Activated CD8-positive, alpha-beta memory T cell treated with anti-CD3 and anti-CD28 coated beads, Interleukin-2, amount 50 U/mL, for 4 hours (primary cell): ENCODE results near the gene MAGT1.
"Not testable (repeated sequence)": the region's sequence is repeated elsewhere in the genome, so short reads cannot be mapped to it uniquely, and the experiment has no call there.

ENCODE experiments used
- DNase-seq: peaks from one replicate; pipeline ENCODE4 v3.0.0-alpha.2; 2020

Gene MAGT1

GRCh38 chrX:77894921-77895886 is at the start of gene MAGT1:
Gene MAGT1 (minus strand): TSS chrX:77895435. CDS start chrX:77895410, 25 bp downstream.
- peak; percentile 84 for DNase-seq

- DNase-seq = not testable (repeated sequence)
These were observed 49.8 kb upstream of the MAGT1 start for GRCh38 chrX:77945031-77945430.

- no peak for DNase-seq
These were observed 42.9 kb upstream of the MAGT1 start for GRCh38 chrX:77938083-77938680.

GRCh38 chrX:77937291-77937690 is 42.1 kb upstream of the MAGT1 start:
- DNase-seq = no peak

GRCh38 chrX:77936299-77936698 is 41.1 kb upstream of the MAGT1 start:
- no peak for DNase-seq

GRCh38 chrX:77935886-77936285 is 40.7 kb upstream of the MAGT1 start:
- DNase-seq = no peak

- no peak for DNase-seq
These were observed 35.3 kb upstream of the MAGT1 start for GRCh38 chrX:77930581-77930980.

GRCh38 chrX:77925764-77926163 is 30.5 kb upstream of the MAGT1 start:
- DNase-seq = no peak

- no peak for DNase-seq
These were observed 29.2 kb upstream of the MAGT1 start for GRCh38 chrX:77924320-77924859.

- no peak for DNase-seq
These were observed 27.6 kb upstream of the MAGT1 start for GRCh38 chrX:77922787-77923186.

GRCh38 chrX:77919370-77919769 is 24.1 kb upstream of the MAGT1 start:
- not testable (repeated sequence) for DNase-seq

GRCh38 chrX:77918568-77918967 is 23.3 kb upstream of the MAGT1 start:
- no peak for DNase-seq

GRCh38 chrX:77917294-77917933 is 22.2 kb upstream of the MAGT1 start:
- no peak for DNase-seq

- DNase-seq = peak; percentile 89
These were observed 15.0 kb upstream of the MAGT1 start, which contains the start of gene ATP7A for GRCh38 chrX:77910108-77910840. Gene ATP7A (plus strand): TSS chrX:77910693. CDS start chrX:77971642, 60,949 bp downstream.

GRCh38 chrX:77901506-77901905 is 6.3 kb upstream of the MAGT1 start:
- DNase-seq = no peak

- DNase-seq = no peak
These were observed 5.5 kb upstream of the MAGT1 start for GRCh38 chrX:77900688-77901087.

GRCh38 chrX:77899081-77899828 is 4.0 kb upstream of the MAGT1 start, which contains the start of gene COX7B:
Gene COX7B (plus strand): TSS chrX:77899468. CDS start chrX:77899554, 86 bp downstream.
- DNase-seq = peak; percentile 51

GRCh38 chrX:77893713-77894112 is 1.5 kb downstream of the MAGT1 start:
- no peak for DNase-seq

GRCh38 chrX:77892887-77893286 is 2.3 kb downstream of the MAGT1 start:
- DNase-seq = no peak

GRCh38 chrX:77881418-77881817 is 13.8 kb downstream of the MAGT1 start:
- DNase-seq = not testable (repeated sequence)

GRCh38 chrX:77875372-77875771 is 19.9 kb downstream of the MAGT1 start:
- no peak for DNase-seq

- not testable (repeated sequence) for DNase-seq
These were observed 63.7 kb downstream of the MAGT1 start for GRCh38 chrX:77831544-77831943.
